HepG2 (cell line): ENCODE data around the gene BIRC6. TPM values are rescaled to one million over a fixed set of nuclear protein-coding genes. Genes with fewer than 3 reads are reported as not detected.
A peak's percentile ranks its signal among the peaks of the same experiment; 100 is the strongest.

ENCODE experiments used
- ATAC-seq: fragments of 200-7000 bp; cut with Tn5 transposase; 3 replicates; pipeline ENCODE4 v1.9.1; 2020; ENCODE audit warnings: mild to moderate bottlenecking, moderate library complexity
- BruUV-seq: library from RNA; stranded (reverse); fragments of 400-500 nt; replicated peaks from 2 replicates; lab custom pipeline; 2021; lab: Mats Ljungman, UMichigan
- CTCF ChIA-PET: fragments of 300-600 bp; formaldehyde crosslinking; extraction: SDS; loops from one replicate; lab custom pipeline; 2021; ENCODE audit warnings: low total read pairs, inconsistent platforms, low intra/inter-chr PET ratio; lab: Yijun Ruan, JAX
- POLR2A ChIA-PET: fragments of 350-600 bp; sonication (Branson Sonifier 250); formaldehyde crosslinking; loops from one replicate; lab custom pipeline; 2020; ENCODE audit warnings: antibody characterized with exemption, inconsistent platforms; lab: Yijun Ruan, JAX
- DNase-seq: peaks from one replicate; pipeline ENCODE4 v3.0.0-alpha.2; 2015; ENCODE audit warnings: low spot score
- FAIRE-seq: peaks from 3 replicates; lab custom pipeline; 2011; peaks lifted over from hg19 to GRCh38; lab: Jason Lieb, UNC
- H2AFZ ChIP-seq: one replicate; pipeline ENCODE4 v1.6.1; 2011; ENCODE audit warnings: low read length, inconsistent platforms
- H3K27ac ChIP-seq: fragments of 300-600 bp; 3 replicates; pipeline ENCODE4 v1.8.0; 2011; ENCODE audit warnings: mixed run types, mild to moderate bottlenecking, mixed read lengths, low read length, inconsistent platforms; ENCODE audit not compliant: insufficient read depth; ENCODE audit errors: extremely low read length
- H3K27me3 ChIP-seq, 2 experiments: fragments of 200-600 bp in 1 of 2; 2 replicates in 1 of 2; 3 replicates in 1 of 2; pipeline versions ENCODE4 v1.6.0 to v1.8.0; 2011; ENCODE audit warnings: low read length in 2 of 2, mild to moderate bottlenecking in 2 of 2, moderate library complexity in 2 of 2, inconsistent platforms in 1 of 2; ENCODE audit not compliant: insufficient read depth in 2 of 2, control insufficient read depth in 1 of 2
- H3K36me3 ChIP-seq, 2 experiments: fragments of 200-600 bp in 1 of 2; replicated peaks in 1 of 2; 2 replicates in 1 of 2; 3 replicates in 1 of 2; pipeline versions ENCODE4 v1.5.1 to v1.8.0; 2011; ENCODE audit warnings: low read length in 2 of 2, inconsistent platforms in 1 of 2; ENCODE audit not compliant: insufficient read depth in 2 of 2, control insufficient read depth in 1 of 2
- H3K4me1 ChIP-seq: 2 replicates; pipeline ENCODE4 v1.5.1; 2012; ENCODE audit warnings: low read length, inconsistent platforms; ENCODE audit not compliant: insufficient read depth
- H3K4me2 ChIP-seq: 2 replicates; pipeline ENCODE4 v1.6.0; 2011; ENCODE audit warnings: low read depth, low read length, inconsistent platforms
- H3K4me3 ChIP-seq, 3 experiments: fragments of 200-600 bp in 1 of 3; sonication (generic), shearing (Covaris generic) in 1 of 3; replicated peaks in 1 of 3; 2 replicates each; pipeline ENCODE4 v1.5.1; 2011 to 2016; ENCODE audit warnings: low read length in 3 of 3, inconsistent platforms in 2 of 3, low read depth in 2 of 3, mild to moderate bottlenecking in 2 of 3, control low read depth in 1 of 3, mixed read lengths in 1 of 3; ENCODE audit not compliant: insufficient read depth in 1 of 3
- H3K79me2 ChIP-seq: one replicate; pipeline ENCODE4 v1.6.1; 2011; ENCODE audit warnings: low read length, inconsistent platforms; ENCODE audit not compliant: insufficient read depth
- H3K9ac ChIP-seq: 2 replicates; pipeline ENCODE4 v1.6.0; 2011; ENCODE audit warnings: mild to moderate bottlenecking, low read depth, low read length, inconsistent platforms; ENCODE audit not compliant: insufficient read depth
- H3K9me3 ChIP-seq: 2 replicates; pipeline ENCODE4 v1.5.1; 2012; ENCODE audit warnings: mild to moderate bottlenecking, low read length
- H4K20me1 ChIP-seq: 2 replicates; pipeline ENCODE4 v1.6.0; 2011; ENCODE audit warnings: inconsistent platforms, mild to moderate bottlenecking, low read length, moderate library complexity; ENCODE audit not compliant: insufficient read depth
- CEBPB ChIP-seq: IDR thresholded peaks from 2 replicates; pipeline ENCODE4 v1.6.1; 2011; ENCODE audit warnings: low read depth, low read length, improper control_type of control experiment, borderline replicate concordance
- GABPB1 ChIP-seq: IDR thresholded peaks from 2 replicates; pipeline ENCODE4 v1.6.1; 2016; ENCODE audit warnings: mild to moderate bottlenecking, missing genetic modification reagents, moderate library complexity, missing compliant biosample characterization
- RBM22 ChIP-seq: fragments of 200-400 bp; formaldehyde crosslinking; optimal IDR thresholded peaks from 2 replicates; pipeline ENCODE3; 2017; ENCODE audit warnings: mild to moderate bottlenecking, low read length, moderate library complexity
- ZNF121 ChIP-seq: sonication (generic); formaldehyde crosslinking; IDR thresholded peaks from 2 replicates; pipeline ENCODE4 v1.5.0; 2020; ENCODE audit warnings: mild to moderate bottlenecking, missing genetic modification reagents
- ZNF335 ChIP-seq: sonication (generic); formaldehyde crosslinking; IDR thresholded peaks from 2 replicates; pipeline ENCODE4 v1.4.0; 2020; ENCODE audit warnings: missing genetic modification reagents
- WGBS: methylation state at CpG from one replicate; pipeline ENCODE4 v1.1.6; 2017; ENCODE audit warnings: low lambda C conversion rate; 5-methylcytosine and 5-hydroxymethylcytosine counted together
- in situ Hi-C: cut with HindIII; loops from 2 replicates; pipeline ENCODE4 v1.10.0; 2017; ENCODE audit warnings: low pct_unique_long_range_greater_than_20kb; ENCODE audit not compliant: extremely low pct_ligation_motif_present
- intact Hi-C: fragments of 100-400 bp; cut with micrococcal nuclease; formaldehyde crosslinking; loops from one replicate; pipeline ENCODE4 v1.10.0; 2022; ENCODE audit not compliant: unreplicated experiment
- polyA plus RNA-seq, 8 experiments: library from polyadenylated mRNA; depleted of rRNA in 3 of 8; stranded (reverse) in 7 of 8; unstranded in 1 of 8; fragments of >200 nt; fragmentation: Illumina TruSeq in 4 of 8; extraction: Trizol in 4 of 8; gene quantifications; 2 replicates each; pipeline versions ENCODE4 v1.2.1 to v1.2.3, GENCODE V29; 2011 to 2016; ENCODE audit warnings: low read depth in 4 of 8, missing spikeins in 1 of 8, mixed read lengths in 1 of 8; ENCODE audit not compliant: insufficient read depth in 1 of 8
- total RNA-seq, 5 experiments: library from RNA; depleted of rRNA; stranded (reverse); fragments of >200 nt; fragmentation: Illumina TruSeq; extraction: Trizol; gene quantifications; 2 replicates each; pipeline ENCODE4 v1.2.3, GENCODE V29; 2016; ENCODE audit warnings: low read depth in 1 of 5
- TF ChIP-seq, protein P1 (sequence below): sonication (generic); formaldehyde crosslinking; IDR thresholded peaks from 2 replicates; pipeline ENCODE4 v1.5.0; 2020; ENCODE audit warnings: mild to moderate bottlenecking, missing genetic modification reagents

The BIRC6 gene
- total and polyA plus RNA-seq, 2 of the 13 experiments (the other 11 are each of a cell fraction or from before 2014, with no cell fraction given), result 65.6 to 120 TPM

DNA sequence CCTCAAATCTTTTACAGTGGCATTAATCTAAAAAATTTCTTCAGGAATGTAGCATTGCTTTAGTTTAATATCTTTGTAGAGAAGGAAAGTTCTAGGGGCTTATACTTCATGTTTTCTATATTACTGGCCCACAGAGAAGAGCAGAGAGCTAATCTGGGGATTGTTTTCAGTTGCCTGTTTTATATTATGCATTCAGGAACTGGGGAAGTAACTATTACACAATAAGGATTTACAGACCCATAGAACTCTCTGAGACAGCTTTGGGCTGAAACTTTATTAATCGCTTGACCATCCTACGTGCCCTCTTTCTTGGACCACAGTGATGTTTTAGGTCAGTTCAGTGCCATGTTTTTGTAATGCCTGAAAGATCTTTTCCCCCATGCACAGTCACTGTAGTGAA, 29.9 kb downstream of the BIRC6 start:
- ChIA-PET CTCF (no interaction called here), POLR2A (no interaction called here)
- no peak overlapping the region for H3K4me3 ChIP-seq
- peaks cover 12 to 71% of the 10 kb centered on the region in 2 experiments for H3K36me3 ChIP-seq
- in situ Hi-C loops, result no loop called here
- intact Hi-C loops, result no loop called here
- BruUV-seq, result no TSS peak
- no peak overlapping the region for H2AFZ ChIP-seq
- H3K27ac ChIP-seq, result no peak overlapping the region
- ATAC-seq, result no peak
- H3K9me3 ChIP-seq, result no peaks in the 10 kb centered on the region
- peaks cover 5% of the 10 kb centered on the region; the same call in 1 of the 2 replicates for H4K20me1 ChIP-seq
- FAIRE-seq, result no peak
- no peak overlapping the region for H3K4me2 ChIP-seq
- peak; percentile 62; the same call in 1 of the 2 replicates for TF ChIP-seq CEBPB
- no peak for TF ChIP-seq ZNF335
- H3K79me2 ChIP-seq, result peaks cover 40% of the 10 kb centered on the region
- no peaks in the 10 kb centered on the region for H3K4me1 ChIP-seq
- H3K9ac ChIP-seq, result no peak overlapping the region
- 99% methylated on average over 2 of the region's 2 CpGs for WGBS
- H3K27me3 ChIP-seq, result no peaks in the 10 kb centered on the region
- DNase-seq, result no peak

DNA sequence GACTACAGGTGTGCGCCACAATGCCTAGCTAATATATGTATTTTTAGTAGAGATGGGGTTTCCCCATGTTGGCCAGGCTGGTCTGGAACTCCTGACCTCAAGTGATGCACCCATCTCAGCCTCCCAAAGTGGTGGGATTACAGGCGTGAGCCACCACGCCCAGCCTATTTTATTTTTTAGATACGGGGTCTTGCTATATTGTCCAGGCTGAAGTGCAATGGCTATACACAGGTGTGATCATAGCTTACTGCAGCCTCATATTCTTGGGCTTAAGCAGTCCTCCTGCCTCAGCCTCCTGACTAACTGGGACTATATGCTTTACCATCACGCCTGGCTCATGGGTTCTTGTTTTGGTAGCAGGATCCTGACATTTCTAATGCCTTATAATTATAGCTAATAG, 42.4 kb downstream of the BIRC6 start:
- Histone ChIP-seq H3K4me3 (no peak overlapping the region), H2AFZ (no peak overlapping the region), H3K4me2 (no peak overlapping the region), H3K27ac (no peak overlapping the region), H3K9me3 (no peaks in the 10 kb centered on the region), H3K36me3 (peaks cover 14 to 61% of the 10 kb centered on the region in 2 experiments), H3K27me3 (no peaks in the 10 kb centered on the region), H4K20me1 (no peaks in the 10 kb centered on the region), H3K4me1 (no peaks in the 10 kb centered on the region), H3K9ac (no peak overlapping the region), H3K79me2 (no peaks in the 10 kb centered on the region)
- FAIRE-seq (no peak), ATAC-seq (no peak), DNase-seq (no peak)
- 97% methylated on average over 5 of the region's 5 CpGs for WGBS
- in situ Hi-C loops, result no loop called here
- no peak for TF ChIP-seq GABPB1
- peak; percentile 90 for TF ChIP-seq ZNF121 (CRISPR knock-in tag)
- TF ChIP-seq RBM22, result peak; percentile 28
- TF ChIP-seq, protein P1, sequence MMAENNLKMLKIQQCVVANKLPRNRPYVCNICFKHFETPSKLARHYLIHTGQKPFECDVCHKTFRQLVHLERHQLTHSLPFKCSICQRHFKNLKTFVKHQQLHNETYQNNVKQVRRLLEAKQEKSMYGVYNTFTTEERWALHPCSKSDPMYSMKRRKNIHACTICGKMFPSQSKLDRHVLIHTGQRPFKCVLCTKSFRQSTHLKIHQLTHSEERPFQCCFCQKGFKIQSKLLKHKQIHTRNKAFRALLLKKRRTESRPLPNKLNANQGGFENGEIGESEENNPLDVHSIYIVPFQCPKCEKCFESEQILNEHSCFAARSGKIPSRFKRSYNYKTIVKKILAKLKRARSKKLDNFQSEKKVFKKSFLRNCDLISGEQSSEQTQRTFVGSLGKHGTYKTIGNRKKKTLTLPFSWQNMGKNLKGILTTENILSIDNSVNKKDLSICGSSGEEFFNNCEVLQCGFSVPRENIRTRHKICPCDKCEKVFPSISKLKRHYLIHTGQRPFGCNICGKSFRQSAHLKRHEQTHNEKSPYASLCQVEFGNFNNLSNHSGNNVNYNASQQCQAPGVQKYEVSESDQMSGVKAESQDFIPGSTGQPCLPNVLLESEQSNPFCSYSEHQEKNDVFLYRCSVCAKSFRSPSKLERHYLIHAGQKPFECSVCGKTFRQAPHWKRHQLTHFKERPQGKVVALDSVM (CRISPR knock-in tag), result peak; percentile 35; the same call in 1 of the 2 replicates
- POLR2A ChIA-PET, result interaction anchor here (0.6 kb wide), 1 partner anchor 159 kb away, joined by 3 read pairs; no protein-coding TSS in a partner anchor
- BruUV-seq, result no TSS peak
- CTCF ChIA-PET, result no interaction called here
- intact Hi-C loops, result no loop called here
